ENCODE data around the gene FBXW4.

Gene FBXW4

DNA sequence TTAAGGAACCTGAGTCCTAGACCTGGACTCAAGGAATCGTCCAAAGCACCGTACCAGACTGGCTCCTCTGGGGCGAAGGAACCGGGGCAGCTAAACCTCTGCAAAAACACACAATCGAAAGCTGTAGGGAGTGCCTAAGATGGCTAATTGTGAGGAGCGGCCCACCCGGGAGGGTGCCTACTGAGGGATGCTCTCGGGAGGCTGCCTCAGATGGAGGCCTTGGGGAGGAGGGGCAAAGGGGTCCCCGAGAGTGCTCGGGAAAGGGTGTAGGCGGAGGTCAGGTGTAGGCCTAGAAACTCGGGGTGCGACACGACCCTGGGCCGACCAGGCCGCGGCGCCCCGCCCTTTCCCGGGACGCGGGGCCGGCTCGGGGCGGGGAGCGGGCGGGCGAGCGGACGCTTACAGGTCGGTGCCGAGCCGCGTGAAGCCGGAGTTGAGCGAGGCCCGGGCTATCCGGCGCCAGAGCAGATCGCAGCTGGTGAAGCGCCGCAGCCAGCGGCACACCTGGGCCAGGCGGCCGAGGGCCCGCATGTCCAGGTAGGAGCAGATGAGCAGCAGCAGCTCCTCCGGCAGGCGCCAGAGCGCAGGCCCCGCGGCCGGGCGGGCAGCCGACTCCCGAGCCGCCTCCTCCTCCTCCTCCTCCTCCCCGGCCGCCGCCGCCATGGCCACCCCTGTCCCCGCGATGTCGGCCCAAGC is 844 bp downstream of the FBXW4 start:
- Histone ChIP-seq H3K9me3 (replicated peaks; ENCODE audit: low read length) (no peaks in the 10 kb centered on the region), H3K4me1 (ENCODE audit: control insufficient read depth, insufficient read depth, low read length) (peaks cover 11% of the 10 kb centered on the region), H3K27me3 (ENCODE audit: control insufficient read depth, insufficient read depth, low read length) (no peaks in the 10 kb centered on the region), H3K9ac (ENCODE audit: low read depth, low read length) (peak overlapping the region; percentile 99), H3K4me2 (ENCODE audit: low read length) (peak overlapping the region; percentile 99), H3K4me3 (ENCODE audit: low read length) (peak overlapping the region; percentile 95), H3K36me3 (ENCODE audit: insufficient read depth, low read length) (no peaks in the 10 kb centered on the region)

DNA sequence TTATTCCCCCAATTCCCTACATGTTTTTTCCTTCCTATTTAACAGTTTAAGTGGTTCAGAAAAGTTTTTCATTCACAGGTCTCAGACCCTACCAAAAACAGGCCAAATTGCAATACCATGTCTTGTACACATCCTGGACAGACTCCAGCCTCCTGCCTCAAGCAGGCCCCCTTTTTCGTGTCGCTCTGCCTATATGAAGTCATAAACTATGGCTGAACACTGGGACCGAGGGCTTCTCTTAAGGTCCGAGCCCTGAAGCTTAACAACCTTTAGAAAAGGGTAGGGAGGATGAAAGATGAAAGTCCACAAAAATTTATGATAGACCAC is 1.4 kb downstream of the FBXW4 start:
- Histone ChIP-seq H3K4me2 (ENCODE audit: low read length) (peak overlapping the region; percentile 99), H3K4me3 (ENCODE audit: low read length) (peak overlapping the region; percentile 95), H3K27me3 (ENCODE audit: control insufficient read depth, insufficient read depth, low read length) (no peaks in the 10 kb centered on the region), H3K4me1 (ENCODE audit: control insufficient read depth, insufficient read depth, low read length) (peaks cover 11% of the 10 kb centered on the region), H3K9me3 (replicated peaks; ENCODE audit: low read length) (no peaks in the 10 kb centered on the region), H3K9ac (ENCODE audit: low read depth, low read length) (peak overlapping the region; percentile 99), H3K36me3 (ENCODE audit: insufficient read depth, low read length) (no peaks in the 10 kb centered on the region)

DNA sequence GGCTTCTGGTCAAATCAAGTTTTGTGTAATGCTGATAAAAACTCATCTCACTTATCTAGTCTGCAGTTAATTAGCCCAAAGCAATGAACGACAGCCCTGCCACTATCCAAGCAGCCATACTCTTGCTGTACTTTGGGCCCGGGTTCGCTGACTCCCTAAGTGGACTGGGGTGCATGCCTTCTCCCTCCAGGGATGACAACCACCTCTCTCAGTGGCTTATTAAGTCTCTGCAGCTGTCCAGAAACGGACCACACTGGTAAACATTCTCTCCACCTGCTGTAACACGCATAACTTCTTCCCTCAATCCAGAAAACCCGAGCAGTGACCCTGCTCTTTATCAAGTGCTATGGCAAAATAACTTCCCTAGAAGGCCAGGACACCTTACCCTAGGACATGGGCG is 3.9 kb downstream of the FBXW4 start:
- H3K36me3 ChIP-seq (ENCODE audit: insufficient read depth, low read length), result no peaks in the 10 kb centered on the region
- H3K4me3 ChIP-seq (ENCODE audit: low read length), result no peak overlapping the region
- H3K4me2 ChIP-seq (ENCODE audit: low read length), result no peak overlapping the region
- no peak overlapping the region for H3K9ac ChIP-seq (ENCODE audit: low read depth, low read length)
- no peaks in the 10 kb centered on the region for H3K9me3 ChIP-seq (replicated peaks; ENCODE audit: low read length)
- H3K4me1 ChIP-seq (ENCODE audit: control insufficient read depth, insufficient read depth, low read length), result peaks cover 28% of the 10 kb centered on the region
- H3K27me3 ChIP-seq (ENCODE audit: control insufficient read depth, insufficient read depth, low read length), result no peaks in the 10 kb centered on the region

- no peak overlapping the region for H3K9ac ChIP-seq (ENCODE audit: low read depth, low read length)
- no peak overlapping the region for H3K4me3 ChIP-seq (ENCODE audit: low read length)
- no peak overlapping the region for H3K4me2 ChIP-seq (ENCODE audit: low read length)
- no peaks in the 10 kb centered on the region for H3K9me3 ChIP-seq (replicated peaks; ENCODE audit: low read length)
- H3K27me3 ChIP-seq (ENCODE audit: control insufficient read depth, insufficient read depth, low read length), result no peaks in the 10 kb centered on the region
- no peaks in the 10 kb centered on the region for H3K36me3 ChIP-seq (ENCODE audit: insufficient read depth, low read length)
- H3K4me1 ChIP-seq (ENCODE audit: control insufficient read depth, insufficient read depth, low read length), result peaks cover 29% of the 10 kb centered on the region
Measured at GRCh38 chr10:101690461-101690860, 4.5 kb downstream of the FBXW4 start.

- Histone ChIP-seq H3K4me1 (ENCODE audit: control insufficient read depth, insufficient read depth, low read length) (peaks cover 34% of the 10 kb centered on the region), H3K9ac (ENCODE audit: low read depth, low read length) (no peak overlapping the region), H3K27me3 (ENCODE audit: control insufficient read depth, insufficient read depth, low read length) (no peaks in the 10 kb centered on the region), H3K4me2 (ENCODE audit: low read length) (peak overlapping the region; percentile 60), H3K4me3 (ENCODE audit: low read length) (no peak overlapping the region), H3K36me3 (ENCODE audit: insufficient read depth, low read length) (no peaks in the 10 kb centered on the region), H3K9me3 (replicated peaks; ENCODE audit: low read length) (no peaks in the 10 kb centered on the region)
Measured at GRCh38 chr10:101687071-101687658, 7.8 kb downstream of the FBXW4 start.

- peak overlapping the region; percentile 60 for H3K4me2 ChIP-seq (ENCODE audit: low read length)
- H3K27me3 ChIP-seq (ENCODE audit: control insufficient read depth, insufficient read depth, low read length), result no peaks in the 10 kb centered on the region
- H3K4me3 ChIP-seq (ENCODE audit: low read length), result no peak overlapping the region
- no peak overlapping the region for H3K9ac ChIP-seq (ENCODE audit: low read depth, low read length)
- no peaks in the 10 kb centered on the region for H3K36me3 ChIP-seq (ENCODE audit: insufficient read depth, low read length)
- peaks cover 34% of the 10 kb centered on the region for H3K4me1 ChIP-seq (ENCODE audit: control insufficient read depth, insufficient read depth, low read length)
- H3K9me3 ChIP-seq (replicated peaks; ENCODE audit: low read length), result no peaks in the 10 kb centered on the region
Measured at GRCh38 chr10:101686133-101686925, 8.6 kb downstream of the FBXW4 start.

- H3K9ac ChIP-seq (ENCODE audit: low read depth, low read length), result no peak overlapping the region
- peaks cover 34% of the 10 kb centered on the region for H3K4me1 ChIP-seq (ENCODE audit: control insufficient read depth, insufficient read depth, low read length)
- no peak overlapping the region for H3K4me2 ChIP-seq (ENCODE audit: low read length)
- no peaks in the 10 kb centered on the region for H3K36me3 ChIP-seq (ENCODE audit: insufficient read depth, low read length)
- H3K9me3 ChIP-seq (replicated peaks; ENCODE audit: low read length), result no peaks in the 10 kb centered on the region
- H3K4me3 ChIP-seq (ENCODE audit: low read length), result no peak overlapping the region
- H3K27me3 ChIP-seq (ENCODE audit: control insufficient read depth, insufficient read depth, low read length), result no peaks in the 10 kb centered on the region
Measured at GRCh38 chr10:101684782-101685181, 10.2 kb downstream of the FBXW4 start.

DNA sequence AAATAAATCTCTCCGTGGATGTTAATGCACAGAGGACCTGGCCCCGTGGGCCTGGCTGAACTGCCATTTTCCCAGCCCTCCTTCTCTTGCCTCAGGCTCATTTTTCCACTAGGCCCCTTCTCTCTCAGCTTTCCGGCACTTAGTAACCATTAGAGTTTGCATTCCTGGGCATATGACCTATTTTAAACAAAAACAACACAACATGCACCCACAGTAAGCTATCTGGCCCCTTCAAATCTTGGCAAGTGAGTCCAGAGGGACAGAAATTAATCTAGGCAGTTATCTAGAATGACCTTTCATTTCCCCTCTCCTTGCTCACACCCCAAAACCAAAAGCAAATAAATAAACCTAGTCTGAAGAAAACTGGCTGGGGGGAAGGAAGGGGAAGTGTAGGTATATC is 11.7 kb downstream of the FBXW4 start:
- Histone ChIP-seq H3K4me1 (ENCODE audit: control insufficient read depth, insufficient read depth, low read length) (peaks cover 34% of the 10 kb centered on the region), H3K4me3 (ENCODE audit: low read length) (no peak overlapping the region), H3K27me3 (ENCODE audit: control insufficient read depth, insufficient read depth, low read length) (no peaks in the 10 kb centered on the region), H3K9ac (ENCODE audit: low read depth, low read length) (no peak overlapping the region), H3K36me3 (ENCODE audit: insufficient read depth, low read length) (no peaks in the 10 kb centered on the region), H3K9me3 (replicated peaks; ENCODE audit: low read length) (no peaks in the 10 kb centered on the region), H3K4me2 (ENCODE audit: low read length) (no peak overlapping the region)

DNA sequence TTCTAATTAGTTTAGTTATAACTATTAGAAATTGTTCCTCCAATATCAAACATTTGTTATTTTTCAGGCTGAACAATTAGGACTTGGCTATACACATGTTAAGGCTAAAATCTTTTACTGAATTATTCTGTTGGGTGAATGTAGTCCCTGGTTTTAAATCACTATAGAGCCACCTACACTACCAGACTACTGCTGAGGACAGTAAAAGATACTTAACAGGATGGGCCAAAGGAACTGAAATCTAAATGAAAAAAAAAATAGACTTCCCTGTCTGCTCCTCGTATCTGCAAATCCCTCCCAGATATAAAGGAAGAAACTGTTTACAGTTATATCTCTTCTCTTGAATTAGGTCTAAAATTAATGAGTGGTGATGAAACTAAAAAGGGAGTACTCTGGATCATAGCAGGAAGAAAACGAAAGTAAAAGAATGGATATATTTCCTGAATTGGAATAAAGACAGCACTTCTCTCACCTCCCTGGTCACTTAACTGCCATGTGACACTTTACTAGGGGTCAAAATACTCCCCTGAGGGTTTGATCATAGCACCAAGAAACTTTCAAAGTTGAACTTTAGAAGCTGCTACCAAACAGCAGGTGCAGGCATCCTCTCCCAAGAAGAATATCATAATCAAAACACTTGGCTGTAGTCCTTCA is 12.7 kb downstream of the FBXW4 start:
- H3K27me3 ChIP-seq (ENCODE audit: control insufficient read depth, insufficient read depth, low read length), result no peaks in the 10 kb centered on the region
- no peaks in the 10 kb centered on the region for H3K9me3 ChIP-seq (replicated peaks; ENCODE audit: low read length)
- H3K4me1 ChIP-seq (ENCODE audit: control insufficient read depth, insufficient read depth, low read length), result peaks cover 28% of the 10 kb centered on the region
- peak overlapping the region; percentile 7 for H3K9ac ChIP-seq (ENCODE audit: low read depth, low read length)
- peak overlapping the region; percentile 25 for H3K4me3 ChIP-seq (ENCODE audit: low read length)
- H3K36me3 ChIP-seq (ENCODE audit: insufficient read depth, low read length), result no peaks in the 10 kb centered on the region
- peak overlapping the region; percentile 63 for H3K4me2 ChIP-seq (ENCODE audit: low read length)

GRCh38 chr10:101676565-101676964 is 18.4 kb downstream of the FBXW4 start:
- H3K4me2 ChIP-seq (ENCODE audit: low read length), result no peak overlapping the region
- no peaks in the 10 kb centered on the region for H3K9me3 ChIP-seq (replicated peaks; ENCODE audit: low read length)
- no peaks in the 10 kb centered on the region for H3K4me1 ChIP-seq (ENCODE audit: control insufficient read depth, insufficient read depth, low read length)
- H3K4me3 ChIP-seq (ENCODE audit: low read length), result no peak overlapping the region
- H3K36me3 ChIP-seq (ENCODE audit: insufficient read depth, low read length), result peaks cover 26% of the 10 kb centered on the region
- H3K27me3 ChIP-seq (ENCODE audit: control insufficient read depth, insufficient read depth, low read length), result no peaks in the 10 kb centered on the region
- no peak overlapping the region for H3K9ac ChIP-seq (ENCODE audit: low read depth, low read length)

GRCh38 chr10:101675115-101675514 is 19.9 kb downstream of the FBXW4 start:
- H3K9me3 ChIP-seq (replicated peaks; ENCODE audit: low read length), result no peaks in the 10 kb centered on the region
- H3K36me3 ChIP-seq (ENCODE audit: insufficient read depth, low read length), result peaks cover 34% of the 10 kb centered on the region
- H3K27me3 ChIP-seq (ENCODE audit: control insufficient read depth, insufficient read depth, low read length), result no peaks in the 10 kb centered on the region
- H3K9ac ChIP-seq (ENCODE audit: low read depth, low read length), result no peak overlapping the region
- no peak overlapping the region for H3K4me2 ChIP-seq (ENCODE audit: low read length)
- no peak overlapping the region for H3K4me3 ChIP-seq (ENCODE audit: low read length)
- no peaks in the 10 kb centered on the region for H3K4me1 ChIP-seq (ENCODE audit: control insufficient read depth, insufficient read depth, low read length)

All from skeletal muscle satellite cell (primary cell).